Measurements from ENCODE around the gene AEBP2.
"Not testable (repeated sequence)": the region's sequence is repeated elsewhere in the genome, so short reads cannot be mapped to it uniquely, and the experiment has no call there.

The AEBP2 gene

DNA sequence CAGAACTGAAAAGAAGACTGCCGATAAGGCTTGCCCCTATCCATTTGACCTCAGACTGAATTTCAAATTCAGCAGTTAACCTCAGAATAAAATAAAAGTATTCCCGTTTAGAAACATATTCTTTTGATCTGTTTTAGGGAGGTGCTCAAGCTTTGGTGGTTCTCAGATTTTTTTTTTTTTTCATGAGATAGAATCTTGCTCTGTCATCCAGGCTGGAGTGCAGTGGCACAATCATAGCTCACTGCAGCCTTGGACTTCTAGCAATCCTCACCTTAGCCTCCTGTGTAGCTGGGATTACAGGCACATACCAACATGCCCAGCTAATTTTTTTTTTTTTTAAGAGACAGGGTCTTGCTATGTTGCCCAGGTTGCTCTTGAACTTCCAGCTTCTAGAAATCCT lies 15.5 kb downstream of the AEBP2 start:
- no peak for DNase-seq (ENCODE audit: low read depth in 2 of 2)

DNA sequence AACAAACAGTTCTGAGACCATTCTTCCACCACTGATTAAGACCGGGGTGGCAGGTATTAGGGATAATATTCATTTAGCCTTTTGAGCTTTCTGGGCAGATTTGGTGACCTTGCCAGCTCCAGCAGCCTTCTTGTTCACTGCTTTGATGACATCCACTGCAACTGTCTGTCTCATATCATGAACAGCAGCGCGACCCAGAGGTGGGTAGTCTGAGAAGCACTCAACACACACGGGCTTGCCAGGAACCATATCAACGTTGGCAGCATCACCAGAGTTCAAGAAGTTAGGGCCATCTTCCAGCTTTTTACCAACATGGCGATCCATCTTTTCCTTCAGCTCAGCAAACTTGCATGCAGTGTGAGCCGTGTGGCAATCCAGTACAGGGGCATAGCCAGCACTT lies 16.9 kb downstream of the AEBP2 start:
- no peak for DNase-seq (ENCODE audit: low read depth in 2 of 2)

DNA sequence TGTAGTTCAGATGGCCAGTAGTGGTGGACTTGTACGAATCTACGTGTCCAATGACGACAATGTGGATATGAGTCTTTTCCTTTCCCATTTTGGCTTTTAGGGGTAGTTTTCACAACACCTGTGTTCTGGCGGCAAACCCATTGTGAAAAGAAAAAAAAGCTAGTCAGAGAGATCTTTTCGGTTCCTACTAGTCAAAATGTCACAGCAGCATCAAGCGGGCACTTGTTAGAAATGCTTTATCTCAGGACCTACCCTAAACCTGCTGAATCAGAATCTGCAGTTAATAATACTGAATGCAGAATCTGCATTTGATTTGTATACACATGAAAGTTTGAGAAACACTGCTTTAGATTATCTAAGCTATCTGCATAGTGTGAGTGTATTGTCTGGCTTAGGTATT lies 18.3 kb downstream of the AEBP2 start:
- DNase-seq (ENCODE audit: low read depth in 2 of 2): no peak

DNA sequence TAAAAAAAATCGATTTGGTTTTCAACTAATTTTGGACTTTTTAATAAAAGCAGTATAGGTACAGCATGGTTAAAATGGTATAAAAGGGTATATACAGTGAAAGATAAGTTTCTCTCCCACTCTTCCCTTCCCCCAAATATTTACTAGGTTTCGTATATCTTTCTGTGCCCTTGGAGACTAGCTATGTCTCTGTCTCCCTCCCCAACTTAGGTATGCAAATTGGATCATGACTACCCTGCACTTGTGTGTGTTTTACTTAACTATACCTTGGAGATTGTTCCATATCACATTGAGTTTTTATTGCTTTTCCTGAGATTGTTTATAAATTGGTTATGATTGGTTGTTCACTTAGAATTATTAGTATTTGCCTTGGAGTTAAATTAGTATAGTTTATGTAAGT lies 19.4 kb downstream of the AEBP2 start:
- DNase-seq (ENCODE audit: low read depth in 2 of 2): no peak

DNA sequence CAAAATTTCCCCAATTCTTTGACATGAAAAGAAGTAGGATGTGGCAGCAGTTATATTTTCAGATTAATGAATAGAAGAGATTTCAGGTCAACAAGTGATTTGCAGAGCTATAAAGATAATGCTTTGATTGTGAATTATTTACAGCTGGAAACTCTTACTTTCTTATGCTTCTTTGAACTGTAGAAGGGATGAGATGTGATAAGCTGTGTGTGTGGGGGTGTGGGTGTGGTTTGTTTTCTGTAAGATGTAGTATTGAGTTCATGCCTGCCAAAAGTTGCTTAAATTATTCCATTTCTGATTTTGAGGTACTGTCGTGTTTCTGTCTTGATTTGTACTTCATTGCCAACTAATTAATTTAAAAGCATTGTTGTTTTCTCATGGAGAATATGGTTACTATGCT lies 22.7 kb downstream of the AEBP2 start:
- no peak for DNase-seq (ENCODE audit: low read depth in 2 of 2)

DNA sequence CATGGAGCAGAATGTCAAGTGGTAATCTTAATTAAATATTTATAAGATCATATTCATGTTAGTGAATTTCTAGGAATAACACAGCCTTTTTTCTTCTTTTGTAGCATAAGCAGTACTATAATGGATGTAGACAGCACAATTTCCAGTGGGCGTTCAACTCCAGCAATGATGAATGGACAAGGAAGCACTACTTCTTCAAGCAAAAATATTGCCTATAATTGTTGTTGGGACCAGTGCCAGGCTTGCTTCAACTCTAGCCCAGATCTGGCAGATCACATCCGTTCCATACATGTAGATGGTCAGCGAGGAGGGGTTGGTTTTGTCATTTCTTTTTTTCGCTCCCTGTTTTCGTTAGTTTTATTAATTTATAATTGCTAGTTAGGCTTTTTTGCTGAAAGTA lies 23.1 kb downstream of the AEBP2 start:
- no peak for DNase-seq (ENCODE audit: low read depth in 2 of 2)

DNA sequence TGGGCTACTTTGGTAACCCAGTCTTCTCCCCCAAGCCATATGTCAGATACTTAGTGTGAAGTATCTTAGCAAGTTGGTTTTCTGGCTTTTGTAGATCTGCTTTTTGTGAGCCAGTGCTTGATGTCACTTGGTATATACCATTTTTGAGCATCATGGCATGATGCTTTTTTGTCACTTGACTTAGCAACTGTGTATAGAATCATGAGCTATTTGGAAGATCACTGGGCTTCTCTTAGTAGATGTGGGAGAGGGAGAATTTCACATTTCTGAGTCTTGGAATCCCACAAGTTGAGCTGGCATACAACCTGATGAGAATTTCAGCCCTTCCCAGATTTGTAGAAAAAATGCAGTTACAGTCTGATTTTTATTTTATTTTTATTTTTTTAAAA lies 24.9 kb downstream of the AEBP2 start:
- no peak for DNase-seq (ENCODE audit: low read depth in 2 of 2)

DNA sequence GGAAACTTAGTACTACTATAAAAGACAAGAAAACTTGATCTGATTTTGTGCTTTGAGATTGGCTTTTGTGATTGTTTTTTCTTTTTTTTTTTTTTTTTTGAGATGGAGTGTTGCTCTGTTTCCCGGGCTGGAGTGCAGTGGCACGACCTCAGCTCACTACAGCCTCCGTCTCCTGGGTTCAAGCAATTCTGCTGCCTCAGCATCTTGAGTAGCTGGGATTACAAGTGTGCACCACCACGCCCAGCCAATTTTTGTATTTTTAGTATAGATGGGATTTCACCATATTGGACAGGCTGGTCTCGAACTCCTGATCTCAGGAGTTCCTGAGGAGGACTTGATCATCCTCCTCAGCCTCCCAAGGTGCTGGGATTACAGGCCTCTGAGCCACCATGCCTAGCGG lies 26.4 kb downstream of the AEBP2 start:
- no peak for DNase-seq (ENCODE audit: low read depth in 2 of 2)

DNA sequence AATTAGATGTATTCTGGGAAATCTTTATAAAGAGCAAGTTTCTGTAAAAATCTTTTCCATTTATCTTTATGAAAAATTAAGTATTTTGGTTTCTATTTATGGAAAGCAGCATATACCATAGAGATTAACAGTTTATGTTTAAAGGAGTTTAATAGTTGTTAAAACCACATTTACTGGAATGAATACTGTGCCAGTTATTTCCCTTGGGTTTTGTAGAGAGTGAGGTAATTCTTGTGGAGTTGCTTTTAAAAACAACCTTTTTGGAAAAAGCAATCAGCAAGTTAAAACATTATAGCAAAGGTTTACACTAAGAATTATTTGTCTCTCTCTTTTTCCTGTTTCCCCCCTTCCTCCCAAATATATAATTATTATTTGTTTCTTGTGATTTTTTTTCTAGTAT lies 34.9 kb downstream of the AEBP2 start:
- DNase-seq (ENCODE audit: low read depth in 2 of 2): no peak

DNA sequence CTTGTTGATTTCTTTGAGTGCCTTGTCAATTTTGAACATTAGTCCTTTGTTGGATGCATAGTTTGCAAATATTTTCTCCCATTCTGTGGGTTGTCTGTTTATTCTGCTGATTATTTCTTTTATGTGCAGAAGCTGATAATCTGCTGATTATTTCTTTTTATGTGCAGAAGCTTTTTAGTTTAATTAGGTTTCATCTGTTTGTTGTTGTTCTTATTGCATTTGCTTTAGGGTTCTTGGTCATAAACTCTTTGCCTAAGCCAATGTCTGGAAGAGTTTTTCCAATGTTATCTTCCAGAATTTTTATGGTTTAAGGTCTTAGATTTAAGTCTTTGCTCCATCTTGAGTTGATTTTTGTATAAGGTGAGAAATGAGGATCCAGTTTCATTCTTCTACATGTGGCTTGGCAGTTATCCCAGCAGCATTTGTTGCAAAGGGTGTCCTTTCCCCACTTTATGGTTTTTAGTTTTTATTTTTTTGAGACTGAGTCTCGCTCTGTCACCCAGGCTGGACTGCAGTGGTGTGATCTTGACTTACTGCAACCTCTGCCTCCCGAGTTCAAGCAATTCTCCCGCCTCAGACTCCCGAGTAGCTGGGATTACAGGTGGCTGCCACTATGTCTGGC lies 36.7 kb downstream of the AEBP2 start:
- not testable (repeated sequence) for DNase-seq (ENCODE audit: low read depth in 2 of 2)

DNA sequence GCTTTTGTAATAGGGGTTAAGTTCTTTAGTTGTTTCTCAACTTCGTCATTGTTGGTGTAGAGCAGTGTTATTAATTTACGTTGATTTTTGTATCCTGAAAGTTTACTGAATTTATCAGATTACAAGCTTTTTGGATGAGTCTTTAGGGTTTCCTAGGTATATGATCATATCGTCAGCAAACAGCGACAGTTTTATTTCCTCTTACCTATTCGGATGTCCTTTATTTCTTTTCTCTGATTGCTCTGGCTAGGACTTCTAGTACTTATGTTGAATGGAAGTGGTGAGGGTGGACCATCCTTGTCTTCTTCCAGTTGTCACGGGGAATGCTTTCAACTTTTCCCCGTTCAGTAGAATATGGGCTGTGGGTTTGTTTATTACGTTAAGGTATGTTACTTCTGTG lies 37.8 kb downstream of the AEBP2 start:
- DNase-seq (ENCODE audit: low read depth in 2 of 2): no peak

DNA sequence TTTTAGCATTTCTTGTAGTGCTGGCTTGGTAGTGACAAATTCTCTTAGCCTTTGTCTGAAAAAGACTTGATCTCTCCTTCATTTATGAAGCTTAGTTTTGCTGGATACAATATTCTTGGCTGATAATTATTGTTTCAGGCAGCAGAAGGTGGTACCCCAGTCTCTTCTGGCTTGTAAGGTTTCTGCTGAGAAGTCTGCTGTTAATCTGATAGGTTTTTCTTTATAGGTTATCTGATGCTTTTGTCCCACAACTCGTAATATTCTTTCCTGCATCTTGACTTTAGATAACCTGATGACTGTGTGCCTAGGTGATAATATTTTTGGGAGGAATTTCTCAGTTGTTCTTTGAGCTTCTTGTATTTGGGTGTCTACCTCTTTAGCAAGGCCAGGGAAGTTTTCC lies 41.2 kb downstream of the AEBP2 start:
- DNase-seq (ENCODE audit: low read depth in 2 of 2): no peak

DNA sequence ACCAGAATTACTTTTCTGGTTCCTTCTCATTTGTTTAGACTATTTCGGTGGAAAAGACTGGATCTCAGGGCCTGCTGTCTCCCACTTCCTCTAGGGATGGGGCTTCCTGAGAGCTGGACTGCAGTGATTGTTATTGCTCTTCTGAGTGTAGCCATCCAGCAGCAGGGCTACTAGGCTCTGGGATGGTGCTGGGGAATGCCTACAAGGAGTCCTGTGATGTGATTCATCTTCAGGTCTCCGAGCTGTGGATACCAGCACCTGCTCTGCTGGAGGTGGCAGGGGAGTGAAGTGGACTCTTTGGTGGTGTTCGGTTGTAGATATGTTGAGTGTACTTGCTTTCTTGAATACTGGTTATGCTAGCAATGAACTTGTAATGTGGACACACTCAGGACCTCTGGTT lies 42.7 kb downstream of the AEBP2 start:
- DNase-seq (ENCODE audit: low read depth in 2 of 2): no peak

DNA sequence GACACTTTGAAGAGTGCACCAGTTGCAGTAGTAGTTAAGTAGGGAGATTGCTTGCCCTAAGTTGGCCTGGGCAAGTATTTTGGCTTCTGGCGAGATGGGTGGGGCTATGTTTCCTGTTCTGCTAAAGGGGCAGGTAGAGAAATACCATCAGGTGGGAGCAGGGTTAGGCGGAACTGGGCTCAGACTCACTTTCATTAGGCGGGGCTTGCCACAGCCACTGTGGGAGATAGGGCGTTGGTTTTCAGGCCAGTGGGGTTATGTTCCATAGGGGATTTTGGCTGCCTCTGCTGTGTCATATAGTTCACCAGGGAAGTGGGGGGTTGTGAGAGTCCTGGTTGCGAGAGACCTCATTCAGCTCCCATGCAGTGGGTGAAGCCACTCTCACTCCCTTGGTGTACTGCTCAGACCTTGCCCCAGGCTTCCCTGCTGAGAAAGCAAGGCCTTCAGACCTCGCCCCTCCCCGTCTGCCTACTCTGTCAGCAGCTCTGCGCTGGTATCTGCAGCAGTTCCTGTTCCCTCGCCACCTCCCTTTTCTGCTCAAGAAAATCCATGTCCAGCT lies 43.3 kb downstream of the AEBP2 start:
- DNase-seq (ENCODE audit: low read depth in 2 of 2): peak in 1 of 2 donors; percentile 26

DNA sequence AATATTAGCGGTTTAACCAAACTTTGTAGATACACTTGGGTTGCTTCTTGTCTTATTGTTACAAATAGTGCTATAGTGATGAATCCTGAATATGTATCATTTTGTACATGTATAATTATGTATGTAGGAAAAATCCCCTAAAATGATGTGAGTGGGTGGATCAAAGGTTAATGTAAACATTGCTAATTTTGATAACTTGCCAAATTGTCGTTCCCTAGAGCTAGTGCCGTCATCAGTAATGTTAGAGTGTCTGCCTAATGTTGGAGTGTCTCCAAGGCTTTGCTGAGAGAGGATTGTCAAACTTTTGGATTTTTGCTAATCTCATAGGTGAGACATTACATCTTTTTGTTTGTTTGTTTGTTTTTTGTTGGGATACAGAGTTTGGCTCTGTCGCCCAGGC lies 44.4 kb downstream of the AEBP2 start:
- DNase-seq (ENCODE audit: low read depth in 2 of 2): no peak

DNA sequence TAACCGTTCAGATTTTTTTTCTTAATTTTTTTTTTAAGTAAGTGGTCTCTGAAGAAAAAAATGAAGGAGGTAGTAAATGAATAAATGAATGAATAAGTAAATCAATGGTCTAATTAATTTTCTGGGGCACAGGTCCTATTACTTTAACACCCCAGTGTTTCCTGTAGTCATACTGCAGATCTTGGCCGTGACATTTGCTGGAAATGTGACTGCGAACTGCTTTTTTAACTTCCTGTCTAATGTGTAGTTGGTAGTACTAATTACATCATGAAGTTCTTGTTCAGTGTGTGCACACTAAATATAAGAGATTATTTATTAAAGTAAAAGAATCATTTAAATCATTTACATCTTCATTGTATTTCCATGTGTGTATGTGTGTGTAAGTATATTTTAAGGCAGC lies 45.4 kb downstream of the AEBP2 start:
- no peak for DNase-seq (ENCODE audit: low read depth in 2 of 2)

DNA sequence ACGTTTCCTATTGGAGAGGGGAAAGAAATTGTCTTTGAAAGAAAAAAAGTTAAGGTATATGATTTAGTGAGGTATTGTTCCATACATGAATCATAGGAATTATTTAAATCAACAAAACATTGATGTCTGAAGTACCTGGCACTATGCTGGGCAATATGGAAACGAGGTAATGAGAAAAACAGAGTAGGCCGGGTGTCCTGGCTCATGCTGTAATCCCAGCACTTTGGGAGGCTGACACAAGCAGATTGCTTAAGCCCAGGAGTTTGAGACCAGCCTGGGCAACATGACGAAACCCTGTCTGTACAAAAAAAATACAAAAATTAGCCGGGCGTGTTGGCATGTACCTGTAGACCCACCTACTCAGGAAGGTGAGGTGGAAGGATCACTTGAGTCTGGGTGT lies 45.9 kb downstream of the AEBP2 start:
- no peak for DNase-seq (ENCODE audit: low read depth in 2 of 2)

DNA sequence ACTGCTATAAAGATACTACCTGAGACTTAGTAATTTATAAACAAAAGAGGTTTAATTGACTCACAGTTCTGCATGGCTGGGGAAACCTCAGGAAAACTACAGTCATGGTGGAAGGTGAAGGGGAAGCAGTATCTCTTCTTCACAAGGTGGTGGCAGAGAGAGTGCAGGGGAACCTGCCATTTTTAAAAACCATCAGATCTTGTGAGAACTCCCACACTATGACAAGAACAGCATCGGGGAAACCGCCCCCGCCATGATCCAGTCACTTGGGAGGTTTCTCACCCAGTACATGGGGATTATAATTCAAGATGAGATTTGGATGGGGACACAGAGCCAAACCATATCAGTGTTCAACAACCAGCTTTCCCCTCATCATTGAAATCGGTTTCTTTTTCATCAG lies 49.9 kb downstream of the AEBP2 start:
- peak in 1 of 2 donors; percentile 6 for DNase-seq (ENCODE audit: low read depth in 2 of 2)

DNA sequence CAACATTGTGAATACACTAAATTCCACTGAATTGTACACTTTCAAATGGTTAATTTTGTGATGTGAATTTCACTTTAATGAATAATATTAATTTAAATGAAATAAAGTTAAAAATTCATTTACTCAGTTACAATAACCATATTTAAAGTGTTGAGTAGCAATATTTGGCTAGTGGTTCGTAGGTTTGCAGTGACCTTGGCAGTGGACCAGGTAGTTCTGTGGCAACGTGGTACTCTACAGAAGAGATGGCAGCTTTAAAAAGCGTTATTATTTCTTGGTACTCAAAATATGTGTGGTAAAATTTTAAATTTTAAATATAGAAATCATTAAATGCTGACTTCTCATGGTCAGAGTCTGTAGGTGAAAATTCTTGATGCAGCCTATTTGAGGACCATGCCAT lies 51.6 kb downstream of the AEBP2 start:
- no peak for DNase-seq (ENCODE audit: low read depth in 2 of 2)

DNA sequence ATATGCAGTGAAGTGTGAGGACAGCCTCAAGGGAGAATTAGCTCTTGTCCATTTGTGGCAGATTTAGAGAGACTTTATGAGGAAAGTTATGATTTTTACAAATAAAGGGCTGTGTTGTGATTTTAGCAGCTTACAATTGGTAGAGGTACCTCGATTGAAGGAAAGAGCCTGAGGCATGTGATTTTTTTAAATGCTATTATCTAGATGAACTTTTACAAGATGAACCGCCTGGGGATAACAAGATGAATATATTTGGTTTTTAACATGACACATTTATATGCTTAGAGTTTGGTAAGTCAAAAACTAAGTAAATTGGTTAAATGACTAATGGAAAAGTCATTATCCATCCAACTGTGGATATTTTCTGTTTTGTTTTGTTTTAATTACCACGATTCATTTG lies 52.6 kb downstream of the AEBP2 start:
- DNase-seq (ENCODE audit: low read depth in 2 of 2): no peak

DNA sequence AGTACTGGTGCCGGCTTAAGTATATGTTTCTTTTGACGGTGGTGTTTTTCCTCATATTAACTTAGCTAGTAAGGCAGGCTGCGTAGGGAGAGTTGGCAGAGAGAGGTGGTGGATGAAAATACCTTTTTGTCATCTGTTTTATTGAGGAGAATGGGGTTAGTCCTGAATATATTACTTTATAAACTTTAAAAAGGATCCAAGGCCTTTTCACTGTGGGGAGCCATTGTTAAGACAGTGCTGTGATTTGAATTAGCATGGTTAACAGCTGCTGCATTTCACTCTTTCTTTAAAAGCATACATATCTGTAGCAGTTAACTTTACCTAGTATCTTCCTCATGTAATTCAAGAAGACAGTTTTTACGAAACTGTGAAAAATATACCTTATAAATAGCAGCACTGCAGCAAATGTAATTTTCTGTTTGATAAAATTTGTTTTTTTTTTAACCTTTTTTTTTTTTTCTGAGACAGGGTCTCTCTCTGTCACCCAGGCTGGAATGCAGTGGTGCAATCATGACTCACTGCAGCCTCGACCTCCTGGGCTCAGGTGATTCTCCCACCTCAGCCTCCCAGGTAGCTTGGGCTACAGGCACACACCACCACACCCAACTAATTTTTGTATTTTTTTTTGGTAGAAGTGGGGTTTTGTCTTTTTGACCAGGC lies 57.1 kb downstream of the AEBP2 start:
- DNase-seq (ENCODE audit: low read depth in 2 of 2): no peak

DNA sequence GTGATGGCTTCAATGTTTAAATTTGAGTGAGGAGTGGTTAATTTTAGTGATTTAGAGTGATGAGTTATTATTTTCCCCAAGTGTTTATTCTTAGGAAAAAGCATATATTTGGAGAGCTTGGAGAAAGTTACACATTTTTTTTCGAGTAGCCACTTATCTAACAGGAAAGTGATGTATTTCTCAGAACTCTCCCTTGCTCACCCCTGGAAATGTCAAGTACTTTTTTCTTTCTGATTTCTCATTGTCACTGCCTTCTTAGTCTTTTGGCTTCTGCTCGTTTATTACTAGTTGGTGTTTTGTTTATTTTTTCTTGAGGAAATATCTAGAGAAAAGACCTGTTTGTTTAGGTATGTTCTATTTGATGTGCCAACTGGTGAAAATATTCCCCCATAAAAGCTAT lies 58.8 kb downstream of the AEBP2 start:
- DNase-seq (ENCODE audit: low read depth in 2 of 2): no peak

DNA sequence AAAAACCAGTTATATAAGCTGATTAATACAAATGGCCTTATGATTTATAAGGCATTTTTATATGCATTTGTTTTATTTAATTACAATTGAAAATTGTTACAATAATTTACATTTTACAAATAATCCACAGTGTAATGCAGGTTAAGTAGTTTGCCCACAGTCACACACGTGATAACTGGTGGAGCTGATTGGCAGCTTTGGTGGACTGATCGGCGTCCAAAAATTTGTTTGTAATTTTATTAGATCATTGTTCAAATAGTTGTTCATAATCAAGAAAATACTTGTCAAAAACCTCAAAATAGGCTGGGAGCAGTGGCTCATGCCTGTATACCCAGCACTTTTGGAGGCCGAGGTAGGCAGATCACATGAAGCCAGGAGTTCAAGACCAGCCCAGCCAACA lies 59.7 kb downstream of the AEBP2 start:
- no peak for DNase-seq (ENCODE audit: low read depth in 2 of 2)

DNA sequence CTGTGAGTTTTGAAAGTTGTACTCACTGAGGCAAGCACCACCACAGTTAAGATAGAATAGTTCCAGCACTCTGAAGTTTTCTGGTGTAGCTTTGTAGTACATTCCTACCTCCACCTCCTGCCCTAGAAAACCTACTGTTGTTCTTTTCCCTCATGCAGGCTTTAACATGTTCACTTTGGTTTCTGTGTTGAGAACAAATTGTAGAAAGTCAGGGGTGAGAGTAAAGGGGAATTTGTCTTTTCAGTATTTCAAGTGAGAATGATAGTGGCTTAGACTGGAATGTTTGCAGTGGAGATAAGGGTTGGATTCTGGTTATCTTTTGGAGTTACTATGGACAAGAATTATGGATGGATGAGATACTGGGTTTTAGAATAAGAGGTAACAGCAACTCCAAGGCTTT lies 67.2 kb downstream of the AEBP2 start:
- no peak for DNase-seq (ENCODE audit: low read depth in 2 of 2)
